ENCODE data around the gene DCST2.

DCST2 gene

GRCh38 chr1:155010211-155010918 lies 23.2 kb downstream of the DCST2 start:
- no peak for DNase-seq (ENCODE audit: low read depth in 2 of 2)

GRCh38 chr1:155009742-155010141 lies 23.8 kb downstream of the DCST2 start:
- no peak for DNase-seq (ENCODE audit: low read depth in 2 of 2)

- DNase-seq (ENCODE audit: low read depth in 2 of 2), result no peak
Observed at GRCh38 chr1:155009221-155009711, 24.3 kb downstream of the DCST2 start.

- peak; percentile 58 to 89 for DNase-seq (ENCODE audit: low read depth in 2 of 2)
Observed at GRCh38 chr1:155008015-155008941, 25.3 kb downstream of the DCST2 start.

- DNase-seq (ENCODE audit: low read depth in 2 of 2), result no peak
Observed at GRCh38 chr1:155007251-155007828, 26.2 kb downstream of the DCST2 start.

- no peak for DNase-seq (ENCODE audit: low read depth in 2 of 2)
Observed at GRCh38 chr1:155006601-155007101, 26.9 kb downstream of the DCST2 start.

GRCh38 chr1:155005076-155006011 lies 28.2 kb downstream of the DCST2 start:
- no peak for DNase-seq (ENCODE audit: low read depth in 2 of 2)

GRCh38 chr1:155004352-155005075 lies 29.1 kb downstream of the DCST2 start:
- DNase-seq (ENCODE audit: low read depth in 2 of 2), result no peak

GRCh38 chr1:155003766-155004351 lies 29.7 kb downstream of the DCST2 start:
- no peak for DNase-seq (ENCODE audit: low read depth in 2 of 2)

- DNase-seq (ENCODE audit: low read depth in 2 of 2), result no peak
Observed at GRCh38 chr1:155003227-155003765, 30.3 kb downstream of the DCST2 start.

GRCh38 chr1:155002464-155003226 lies 30.9 kb downstream of the DCST2 start, which contains the start of gene ZBTB7B:
Gene ZBTB7B, plus strand, starts transcription at chr1:155002802. Its CDS starts 11,859 bp downstream, at chr1:155014661.
- DNase-seq (ENCODE audit: low read depth in 2 of 2), result no peak

- peak; percentile 99 for DNase-seq (ENCODE audit: low read depth in 2 of 2)
Observed at GRCh38 chr1:155001675-155002463, 31.7 kb downstream of the DCST2 start.

- no peak for DNase-seq (ENCODE audit: low read depth in 2 of 2)
Observed at GRCh38 chr1:155001425-155001674, 32.2 kb downstream of the DCST2 start.

GRCh38 chr1:155000726-155001424 lies 32.7 kb downstream of the DCST2 start:
- DNase-seq (ENCODE audit: low read depth in 2 of 2), result peak; percentile 60 to 79

GRCh38 chr1:155000411-155000725 lies 33.2 kb downstream of the DCST2 start:
- DNase-seq (ENCODE audit: low read depth in 2 of 2), result no peak

- DNase-seq (ENCODE audit: low read depth in 2 of 2), result peak in 1 of 2 donors; percentile 67
Observed at GRCh38 chr1:154999571-155000410, 33.8 kb downstream of the DCST2 start.

Data from activated CD4-positive, alpha-beta T cell treated with anti-CD3 and anti-CD28 coated beads for 24 hours (primary cell).